Progenitor cell of endocrine pancreas (in vitro differentiated cells): ENCODE data around the gene CACNA2D2. TPM values are rescaled to one million over a fixed set of nuclear protein-coding genes. Genes with fewer than 3 reads are reported as not detected.

ENCODE experiments used
- DNase-seq: peaks from one replicate; pipeline ENCODE4 v3.0.0; 2021; ENCODE audit warnings: low spot score; ENCODE audit not compliant: unreplicated experiment
- H3K27ac Mint-ChIP-seq: 2 replicates; pipeline ENCODE4 v1.8.0; 2021; ENCODE audit warnings: mild to moderate bottlenecking, moderate library complexity, mixed read lengths
- H3K27me3 Mint-ChIP-seq: 2 replicates; pipeline ENCODE4 v1.8.0; 2021; ENCODE audit warnings: mixed read lengths
- H3K36me3 Mint-ChIP-seq: 2 replicates; pipeline ENCODE4 v1.8.0; 2022; ENCODE audit warnings: mixed read lengths; ENCODE audit not compliant: insufficient read depth
- H3K4me1 Mint-ChIP-seq: 2 replicates; pipeline ENCODE4 v1.8.0; 2021; ENCODE audit warnings: low read depth, mixed read lengths
- H3K4me3 Mint-ChIP-seq: 2 replicates; pipeline ENCODE4 v1.8.0; 2021; ENCODE audit warnings: low read depth, mild to moderate bottlenecking, moderate library complexity, mixed read lengths
- H3K9me3 Mint-ChIP-seq: 2 replicates; pipeline ENCODE4 v1.8.0; 2021; ENCODE audit warnings: low read depth, mixed read lengths
- CTCF ChIP-seq: fragments of 200-600 bp; sonication (generic); IDR thresholded peaks from one replicate; pipeline ENCODE4 v1.5.0; 2021; ENCODE audit warnings: antibody characterized with exemption, mild to moderate bottlenecking; ENCODE audit not compliant: unreplicated experiment
- total RNA-seq: library from RNA; stranded (reverse); gene quantifications from 2 replicates; pipeline ENCODE4 v1.2.1, GENCODE V29; 2021

Gene CACNA2D2
- total RNA-seq, 1 donor from 2014 or later, result 6.9 TPM

GRCh38 chr3:50354186-50354764, 149.2 kb downstream of the CACNA2D2 start:
- H3K9me3 Mint-ChIP-seq, result no peaks in the 10 kb centered on the region
- H3K27me3 Mint-ChIP-seq, result no peaks in the 10 kb centered on the region
- TF ChIP-seq CTCF, result no peak
- peaks cover 2% of the 10 kb centered on the region for H3K36me3 Mint-ChIP-seq
- no peak overlapping the region for H3K27ac Mint-ChIP-seq
- H3K4me3 Mint-ChIP-seq, result no peak overlapping the region
- peaks cover 40% of the 10 kb centered on the region for H3K4me1 Mint-ChIP-seq
- no peak for DNase-seq

GRCh38 chr3:50353245-50354004, 150.0 kb downstream of the CACNA2D2 start:
- no peak for DNase-seq
- Mint-ChIP-seq H3K9me3 (no peaks in the 10 kb centered on the region), H3K27ac (no peak overlapping the region), H3K4me3 (no peak overlapping the region), H3K27me3 (no peaks in the 10 kb centered on the region), H3K4me1 (peaks cover 37% of the 10 kb centered on the region), H3K36me3 (peaks cover 4% of the 10 kb centered on the region)
- no peak for TF ChIP-seq CTCF

GRCh38 chr3:50352781-50353180, 150.7 kb downstream of the CACNA2D2 start:
- Mint-ChIP-seq H3K27me3 (no peaks in the 10 kb centered on the region), H3K9me3 (no peaks in the 10 kb centered on the region), H3K36me3 (peaks cover 5% of the 10 kb centered on the region), H3K4me1 (peaks cover 31% of the 10 kb centered on the region), H3K27ac (no peak overlapping the region), H3K4me3 (no peak overlapping the region)
- peak; percentile 24 for TF ChIP-seq CTCF
- no peak for DNase-seq

- no peak for TF ChIP-seq CTCF
- peak overlapping the region; percentile 96 for H3K4me3 Mint-ChIP-seq
- DNase-seq, result no peak
- peaks cover 5% of the 10 kb centered on the region for H3K36me3 Mint-ChIP-seq
- no peaks in the 10 kb centered on the region for H3K9me3 Mint-ChIP-seq
- H3K27me3 Mint-ChIP-seq, result peaks cover 3% of the 10 kb centered on the region
- peaks cover 19% of the 10 kb centered on the region for H3K4me1 Mint-ChIP-seq
- H3K27ac Mint-ChIP-seq, result peak overlapping the region; percentile 76
Observed at GRCh38 chr3:50351323-50351697, 152.1 kb downstream of the CACNA2D2 start.

- no peak for TF ChIP-seq CTCF
- DNase-seq, result peak; percentile 88
- H3K27ac Mint-ChIP-seq, result peak within 1 kb of the TSS; percentile 96
Observed at GRCh38 chr3:50350527-50351322, 152.7 kb downstream of the CACNA2D2 start, which contains the start of the genes CYB561D2 and NPRL2. TSS of gene CYB561D2 (plus strand) at chr3:50350862. CDS start at chr3:50351434, 572 bp downstream. TSS of gene NPRL2 (minus strand) at chr3:50350775. CDS start at chr3:50350652, 123 bp downstream.

More at GRCh38 chr3:50350527-50351322, 152.7 kb downstream of the CACNA2D2 start, which contains the start of the genes CYB561D2 and NPRL2:
- Mint-ChIP-seq H3K27me3 (peaks cover 7% of the 10 kb centered on the region), H3K4me1 (peaks cover 21% of the 10 kb centered on the region), H3K9me3 (no peaks in the 10 kb centered on the region), H3K4me3 (peak within 1 kb of the TSS; percentile 96), H3K36me3 (peaks cover 5% of the 10 kb centered on the region)
